Measurements from ENCODE around the gene KRT82. TPM values are rescaled to one million over a fixed set of nuclear protein-coding genes. Genes with fewer than 3 reads are reported as not detected.
"Not testable (repeated sequence)": the region's sequence is repeated elsewhere in the genome, so short reads cannot be mapped to it uniquely, and the experiment has no call there.

Gene KRT82
- total RNA-seq, 5 donors from 2014 or later (not counting 1 experiment from before 2014, with no cell fraction given), result not detected

GRCh38 chr12:52347016-52347415 lies 59.1 kb downstream of the KRT82 start:
- WGBS (ENCODE audit: insufficient coverage), result 87% methylated on average over 3 of the region's 9 CpGs
- peaks cover 0 to 10% of the 10 kb centered on the region in 2 donors for H3K27me3 Mint-ChIP-seq

DNA sequence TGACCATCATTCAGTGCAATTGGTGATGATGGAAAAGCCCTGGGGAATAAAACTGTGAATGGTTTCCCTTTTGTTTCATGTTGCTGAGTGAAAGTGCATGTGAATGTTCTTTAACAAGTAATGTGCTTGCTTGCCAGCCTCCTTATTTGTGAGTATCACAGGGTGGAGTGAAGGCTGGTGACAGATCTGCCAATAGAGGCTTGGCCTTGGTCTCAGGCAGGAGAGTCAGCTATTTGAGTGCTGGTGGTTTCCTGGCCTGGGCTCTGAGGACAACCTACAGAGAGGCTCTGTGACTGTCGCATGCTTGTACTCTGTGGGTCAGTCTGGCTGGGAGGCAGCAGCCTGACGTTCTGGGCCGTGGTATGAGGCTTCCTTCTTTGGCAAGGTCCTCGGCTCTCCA lies 59.5 kb downstream of the KRT82 start:
- Histone ChIP-seq H3K9me3 (no peaks in the 10 kb centered on the region), H3K27ac (ENCODE audit: low read length) (no peak overlapping the region), H3K27me3 (replicated peaks in 1 of 2; ENCODE audit: control insufficient read depth in 2 of 2, extremely low read depth in 1 of 2, insufficient read depth in 2 of 2, low read length in 1 of 2) (peaks cover 0 to 35% of the 10 kb centered on the region in 2 experiments), H3K4me1 (ENCODE audit: control insufficient read depth in 1 of 2, extremely low read depth in 1 of 2, insufficient read depth in 2 of 2, low read length in 2 of 2) (peaks cover 5 to 17% of the 10 kb centered on the region in 2 experiments), H3K36me3 (ENCODE audit: control insufficient read depth in 2 of 2, extremely low read depth in 1 of 2, insufficient read depth in 1 of 2, low read length in 1 of 2) (no peaks in the 10 kb centered on the region), H3K4me3 (ENCODE audit: control insufficient read depth in 1 of 2, extremely low read depth in 1 of 2, low read length in 1 of 2) (no peak overlapping the region)
- 50% methylated on average over 2 of the region's 4 CpGs for WGBS (ENCODE audit: insufficient coverage)
- Mint-ChIP-seq H3K4me3 (no peak overlapping the region), H3K27ac (no peak overlapping the region), H3K36me3 (no peaks in the 10 kb centered on the region), H3K4me1 (peaks cover 10 to 16% (median 15%) of the 10 kb centered on the region in 3 donors), H3K27me3 (peaks cover 0 to 14% of the 10 kb centered on the region in 2 donors), H3K9me3 (no peaks in the 10 kb centered on the region)
- ChIA-PET POLR2A (no interaction called here), CTCF (interaction anchor here in 1 of 2 donors (1.2 kb wide), 1 partner anchor 20 kb away, joined by 3 read pairs; no protein-coding TSS in a partner anchor)
- no peak for DNase-seq
- ATAC-seq (replicated peaks in 1 of 4), result no peak

More at GRCh38 chr12:52347016-52347415, 59.1 kb downstream of the KRT82 start:
- Mint-ChIP-seq H3K4me3 (no peak overlapping the region), H3K4me1 (peaks cover 14 to 20% (median 19%) of the 10 kb centered on the region in 3 donors), H3K27ac (no peak overlapping the region), H3K36me3 (no peaks in the 10 kb centered on the region), H3K9me3 (no peaks in the 10 kb centered on the region)
- ChIA-PET CTCF (interaction anchor here in 1 of 2 donors (1.2 kb wide), 2 partner anchors 19 to 21 kb away, joined by 3 read pairs; no protein-coding TSS in a partner anchor), POLR2A (no interaction called here)
- Histone ChIP-seq H3K36me3 (ENCODE audit: control insufficient read depth in 2 of 2, extremely low read depth in 1 of 2, insufficient read depth in 1 of 2, low read length in 1 of 2) (no peaks in the 10 kb centered on the region), H3K9me3 (no peaks in the 10 kb centered on the region), H3K27me3 (replicated peaks in 1 of 2; ENCODE audit: control insufficient read depth in 2 of 2, extremely low read depth in 1 of 2, insufficient read depth in 2 of 2, low read length in 1 of 2) (peaks cover 0 to 31% of the 10 kb centered on the region in 2 experiments), H3K4me3 (ENCODE audit: control insufficient read depth in 1 of 2, extremely low read depth in 1 of 2, low read length in 1 of 2) (no peak overlapping the region), H3K27ac (ENCODE audit: low read length) (no peak overlapping the region), H3K4me1 (ENCODE audit: control insufficient read depth in 1 of 2, extremely low read depth in 1 of 2, insufficient read depth in 2 of 2, low read length in 2 of 2) (peaks cover 10 to 21% of the 10 kb centered on the region in 2 experiments)
- ATAC-seq (replicated peaks in 1 of 4), result no peak
- no peak for DNase-seq

GRCh38 chr12:52345041-52345440 lies 61.1 kb downstream of the KRT82 start:
- 100% methylated on average over 2 of the region's 8 CpGs for WGBS (ENCODE audit: insufficient coverage)
- DNase-seq; H3K36me3 Mint-ChIP-seq; H3K4me1 ChIP-seq (ENCODE audit: control insufficient read depth in 1 of 2, extremely low read depth in 1 of 2, insufficient read depth in 2 of 2, low read length in 2 of 2); H3K4me3 Mint-ChIP-seq; H3K9me3 ChIP-seq; H3K4me1 Mint-ChIP-seq; ATAC-seq (replicated peaks in 1 of 4); H3K9me3 Mint-ChIP-seq; H3K4me3 ChIP-seq (ENCODE audit: control insufficient read depth in 1 of 2, extremely low read depth in 1 of 2, low read length in 1 of 2); H3K27ac Mint-ChIP-seq; H3K36me3 ChIP-seq (ENCODE audit: control insufficient read depth in 2 of 2, extremely low read depth in 1 of 2, insufficient read depth in 1 of 2, low read length in 1 of 2); POLR2A ChIA-PET; H3K27ac ChIP-seq (ENCODE audit: low read length): not testable (repeated sequence)
- CTCF ChIA-PET, result interaction anchor here in 1 of 2 donors (1.4 kb wide), 1 partner anchor 17 kb away, joined by 6 read pairs; no protein-coding TSS in a partner anchor
- H3K27me3 Mint-ChIP-seq, result peaks cover 0 to 14% of the 10 kb centered on the region in 2 donors
- H3K27me3 ChIP-seq (replicated peaks in 1 of 2; ENCODE audit: control insufficient read depth in 2 of 2, extremely low read depth in 1 of 2, insufficient read depth in 2 of 2, low read length in 1 of 2), result peaks cover 0 to 26% of the 10 kb centered on the region in 2 experiments

GRCh38 chr12:52344111-52344510 lies 62.0 kb downstream of the KRT82 start:
- H3K9me3 Mint-ChIP-seq, result no peaks in the 10 kb centered on the region
- Histone ChIP-seq H3K36me3 (ENCODE audit: control insufficient read depth in 2 of 2, extremely low read depth in 1 of 2, insufficient read depth in 1 of 2, low read length in 1 of 2) (no peaks in the 10 kb centered on the region), H3K9me3 (no peaks in the 10 kb centered on the region), H3K27ac (ENCODE audit: low read length) (no peak overlapping the region), H3K4me3 (ENCODE audit: control insufficient read depth in 1 of 2, extremely low read depth in 1 of 2, low read length in 1 of 2) (no peak overlapping the region), H3K27me3 (replicated peaks in 1 of 2; ENCODE audit: control insufficient read depth in 2 of 2, extremely low read depth in 1 of 2, insufficient read depth in 2 of 2, low read length in 1 of 2) (peaks cover 0 to 24% of the 10 kb centered on the region in 2 experiments), H3K4me1 (ENCODE audit: control insufficient read depth in 1 of 2, extremely low read depth in 1 of 2, insufficient read depth in 2 of 2, low read length in 2 of 2) (no peaks in the 10 kb centered on the region)
- peaks cover 0 to under 1% (median under 1%) of the 10 kb centered on the region in 3 donors for H3K4me1 Mint-ChIP-seq
- no peak overlapping the region for H3K27ac Mint-ChIP-seq
- WGBS (ENCODE audit: insufficient coverage), result 94% methylated on average over 10 of the region's 12 CpGs
- H3K27me3 Mint-ChIP-seq, result peaks cover 0 to 9% of the 10 kb centered on the region in 2 donors
- ATAC-seq (replicated peaks in 1 of 4) (no peak), DNase-seq (no peak)
- H3K4me3 Mint-ChIP-seq, result no peak overlapping the region
- CTCF ChIA-PET, result interaction anchor here in 1 of 2 donors (1.4 kb wide), 1 partner anchor 16 kb away, joined by 6 read pairs; no protein-coding TSS in a partner anchor
- H3K36me3 Mint-ChIP-seq, result no peaks in the 10 kb centered on the region
- POLR2A ChIA-PET, result no interaction called here

Other genes starting within 250 kb of the KRT82 start
- gene KRT80, start 214.3 kb downstream of the KRT82 start, total RNA-seq, result under 1 TPM in 2 of 5 donors, not detected in 3; 0.09 to 0.12 TPM
- gene KRT7, start 173.1 kb downstream of the KRT82 start, total RNA-seq, result 1 to 10 TPM in 3 of 5 donors, not detected in 2; 2.7 to 3.8 (median 3.3) TPM
- gene KRT86, start 131.7 kb downstream of the KRT82 start, total RNA-seq, result under 1 TPM in 1 of 5 donors, not detected in 4; 0.35 TPM
- gene KRT81, start 114.8 kb downstream of the KRT82 start, total RNA-seq, result 1 to 10 TPM in 1 of 5 donors, under 1 TPM in 2, not detected in 2; 0.30 to 1.0 (median 0.76) TPM
- not detected for gene KRT83, start 84.9 kb downstream of the KRT82 start, total RNA-seq
- not detected for gene KRT85, start 38.9 kb downstream of the KRT82 start, total RNA-seq
- gene KRT84, start 20.7 kb downstream of the KRT82 start, total RNA-seq, result not detected
- not detected for gene KRT75, start 28.0 kb upstream of the KRT82 start, total RNA-seq
- not detected for gene KRT6B, start 45.8 kb upstream of the KRT82 start, total RNA-seq
- not detected for gene KRT6C, start 67.5 kb upstream of the KRT82 start, total RNA-seq
- not detected for gene KRT6A, start 86.9 kb upstream of the KRT82 start, total RNA-seq
- gene KRT5, start 114.1 kb upstream of the KRT82 start, total RNA-seq, result not detected
- gene KRT71, start 146.8 kb upstream of the KRT82 start, total RNA-seq, result not detected
- gene KRT74, start 167.5 kb upstream of the KRT82 start, total RNA-seq, result under 1 TPM in 4 of 5 donors, not detected in 1; 0.20 to 0.79 (median 0.45) TPM
- gene KRT72, start 195.1 kb upstream of the KRT82 start, total RNA-seq, result 10 to 100 TPM; 10.1 to 52.7 (median 28.7) TPM
- 10 to 100 TPM in 3 of 5 donors, 1 to 10 TPM in 2; 6.8 to 37.9 (median 21.9) TPM for gene KRT73, start 212.2 kb upstream of the KRT82 start, total RNA-seq
- gene KRT2, start 245.9 kb upstream of the KRT82 start, total RNA-seq, result 1 to 10 TPM in 2 of 5 donors, under 1 TPM in 3; 0.13 to 2.6 (median 0.82) TPM

Data from T-cell (primary cell).